Ecto neural progenitor cell (in vitro differentiated cells): Measurements from ENCODE around the gene LPIN3.
A peak's percentile ranks its signal among the peaks of the same experiment; 100 is the strongest.

Experiments used
- DNase-seq: peaks from one replicate; pipeline ENCODE4 v3.0.0-alpha.2; 2018; ENCODE audit warnings: low spot score

The LPIN3 gene

GRCh38 chr20:41366546-41367392, 26.1 kb downstream of the LPIN3 start, which contains the start of gene EMILIN3:
Gene EMILIN3, minus strand, starts transcription at chr20:41366818. Its CDS starts 184 bp downstream, at chr20:41366634.
- DNase-seq, result peak; percentile 81

- no peak for DNase-seq
Measured at GRCh38 chr20:41367393-41367695, 26.7 kb downstream of the LPIN3 start.

DNA sequence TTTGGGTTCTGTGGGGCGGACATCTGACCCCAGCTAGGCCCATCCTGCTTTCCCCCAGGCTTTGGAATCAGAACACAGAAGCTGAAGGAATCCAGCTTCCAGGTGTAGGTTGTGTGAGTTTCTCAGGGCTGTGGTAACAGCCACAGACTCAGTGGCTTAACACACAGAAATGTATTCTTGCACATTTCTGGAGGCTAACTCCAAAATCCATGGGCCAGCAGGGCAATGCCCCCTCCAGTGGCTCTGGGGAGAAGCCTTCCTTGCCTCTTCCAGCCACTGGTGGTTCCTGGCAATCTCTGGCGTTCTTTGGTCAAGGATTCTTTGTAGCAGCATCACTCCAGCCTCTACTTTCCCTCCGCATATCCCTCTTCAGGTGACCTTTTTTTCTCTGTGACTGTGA, 27.3 kb downstream of the LPIN3 start:
- no peak for DNase-seq

GRCh38 chr20:41369673-41370072, 29.1 kb downstream of the LPIN3 start:
- DNase-seq, result no peak

DNA sequence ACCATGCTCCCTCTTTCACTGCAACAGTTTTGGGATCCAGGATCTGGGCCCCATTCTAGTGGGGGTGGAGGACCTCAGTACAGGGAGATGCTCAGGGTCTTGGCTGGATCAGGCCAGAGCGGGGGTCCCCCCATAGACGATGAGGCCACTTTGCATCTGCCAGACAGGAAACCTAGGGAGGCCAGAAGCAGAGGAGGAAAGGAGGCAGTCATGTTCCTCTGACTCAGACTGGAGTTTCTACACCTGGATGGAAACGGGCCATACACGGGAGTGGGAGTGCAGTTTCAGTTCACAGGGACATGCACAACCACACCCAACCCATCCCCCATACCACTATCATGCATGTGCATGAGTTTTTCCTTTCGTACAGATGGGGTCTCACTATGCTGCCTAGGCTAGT, 29.6 kb downstream of the LPIN3 start:
- DNase-seq, result no peak

GRCh38 chr20:41371371-41371770, 30.8 kb downstream of the LPIN3 start:
- no peak for DNase-seq

- no peak for DNase-seq
Measured at GRCh38 chr20:41373251-41373783, 32.7 kb downstream of the LPIN3 start.

DNA sequence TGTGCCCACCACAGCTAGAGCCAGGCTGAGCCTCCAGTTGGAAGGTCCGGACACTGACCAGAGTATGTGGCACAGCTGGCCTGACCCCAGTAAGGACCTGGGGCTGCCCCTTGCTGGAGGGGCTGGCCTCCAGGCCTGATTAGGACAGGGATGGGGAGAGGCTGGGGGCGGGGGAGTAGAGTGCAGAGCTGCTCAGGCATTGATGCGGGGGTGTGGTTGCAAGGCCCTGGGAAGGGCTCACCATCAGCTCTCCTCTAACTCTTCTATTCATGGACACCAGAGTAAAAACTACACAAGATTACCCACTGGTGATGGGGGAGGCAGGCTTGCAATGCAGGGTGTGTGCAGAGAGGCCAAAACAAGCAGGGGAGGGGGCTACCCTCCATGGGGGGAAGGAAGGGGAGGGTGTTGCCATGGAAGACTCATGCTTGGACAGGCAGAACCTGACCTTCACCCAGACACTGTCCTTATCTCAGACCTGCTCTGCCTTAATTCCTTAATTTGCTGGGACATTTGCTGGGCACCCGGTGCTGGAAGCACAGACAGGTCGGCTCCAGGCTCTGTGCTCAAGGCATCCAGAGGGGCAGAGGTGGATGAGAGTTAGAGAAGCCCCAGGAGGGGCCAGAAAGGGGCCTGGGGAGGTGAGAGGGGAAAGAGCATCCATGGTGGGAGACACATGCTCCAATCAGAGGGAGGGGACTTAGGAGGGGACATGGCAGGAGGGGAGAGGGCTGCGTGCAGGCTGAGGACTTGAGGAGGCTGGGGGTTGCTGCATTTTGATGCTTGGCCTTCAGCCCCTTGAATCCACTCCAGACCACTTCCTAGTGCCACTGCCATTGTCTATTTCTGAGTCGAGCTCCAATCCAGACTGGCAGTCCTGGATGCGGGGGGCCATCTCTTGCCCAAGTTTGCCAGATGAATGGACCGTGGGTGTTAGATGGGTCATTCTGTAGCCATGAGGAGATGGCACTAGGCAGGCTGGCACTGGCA, 33.6 kb downstream of the LPIN3 start:
- DNase-seq, result peak; percentile 40

DNA sequence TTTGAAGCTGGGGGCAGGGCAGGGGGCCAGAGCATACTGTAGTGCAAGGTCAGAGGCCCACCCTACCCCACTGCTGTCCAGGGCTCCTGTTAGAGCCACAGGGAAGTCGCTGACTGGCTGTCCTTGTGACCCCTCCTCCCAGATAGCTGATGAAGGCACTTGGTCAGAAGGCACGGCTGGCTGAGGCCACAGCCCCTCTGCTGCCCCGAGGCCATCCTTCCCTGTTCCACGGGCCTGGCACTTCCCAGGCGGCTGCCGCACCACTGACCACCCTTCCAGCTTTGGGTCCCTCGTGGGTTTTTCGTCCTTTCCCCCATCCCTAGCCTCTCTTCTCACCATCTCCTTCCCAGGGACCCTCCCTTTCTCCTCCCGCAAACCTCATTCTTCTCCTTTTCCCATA, 35.2 kb downstream of the LPIN3 start:
- peak; percentile 41 for DNase-seq

DNA sequence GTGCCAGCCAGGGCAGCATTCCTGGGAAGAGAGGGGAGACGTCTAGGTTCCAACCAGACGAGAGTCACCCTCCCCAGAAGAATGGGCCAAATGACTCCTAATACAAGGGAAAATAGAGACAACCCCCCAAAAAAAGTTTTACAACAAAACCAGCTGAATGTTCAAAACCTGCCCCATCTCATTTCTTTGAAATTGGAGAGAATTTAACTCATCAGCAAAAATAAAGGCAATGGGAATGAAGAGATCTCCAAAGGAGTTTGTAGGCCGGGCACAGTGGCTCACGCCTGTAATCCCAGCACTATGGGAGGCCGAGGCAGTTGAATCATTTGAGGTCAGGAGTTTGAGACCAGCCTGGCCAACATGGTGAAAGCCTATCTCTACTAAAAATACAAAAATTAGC, 35.7 kb downstream of the LPIN3 start:
- DNase-seq, result no peak

DNA sequence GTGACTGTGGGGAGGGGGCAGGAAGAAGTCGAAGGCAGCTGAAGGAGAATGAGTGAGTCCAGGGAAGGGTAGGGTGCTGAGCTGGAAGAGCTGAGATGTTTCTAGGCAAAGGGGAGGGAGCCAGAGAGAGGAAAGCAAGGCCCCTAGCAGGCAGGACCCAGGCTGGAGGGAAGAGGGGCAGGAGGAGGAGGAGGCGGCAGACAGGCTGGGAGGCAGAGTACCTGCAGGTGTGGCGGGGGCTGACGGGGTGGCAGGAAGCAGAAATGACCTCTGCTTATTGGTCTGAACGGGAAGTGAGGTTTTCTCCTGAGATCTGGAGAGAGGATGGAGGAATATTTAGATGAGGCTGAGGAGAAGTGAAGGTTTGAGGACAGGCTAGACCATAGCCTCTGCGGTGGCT, 36.7 kb downstream of the LPIN3 start:
- no peak for DNase-seq

DNA sequence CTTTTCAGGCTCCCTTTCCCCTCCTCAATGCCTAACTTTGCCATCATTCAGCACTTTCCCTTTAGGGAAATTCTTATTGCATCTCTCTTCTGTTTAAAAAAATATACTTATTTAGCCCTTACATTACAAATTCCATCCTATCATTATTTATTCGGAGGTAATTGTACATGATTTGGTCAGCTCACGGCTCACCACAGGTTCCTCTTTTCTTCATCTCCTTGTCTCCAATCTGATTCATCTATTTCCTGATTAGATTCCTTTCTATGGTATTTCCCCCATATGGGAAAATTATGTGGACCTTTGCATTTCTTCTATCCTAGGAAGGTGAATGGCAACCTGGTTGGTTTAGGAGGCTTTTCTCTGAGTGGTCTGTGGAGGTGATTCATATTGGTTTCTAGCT, 38.9 kb downstream of the LPIN3 start:
- no peak for DNase-seq

DNA sequence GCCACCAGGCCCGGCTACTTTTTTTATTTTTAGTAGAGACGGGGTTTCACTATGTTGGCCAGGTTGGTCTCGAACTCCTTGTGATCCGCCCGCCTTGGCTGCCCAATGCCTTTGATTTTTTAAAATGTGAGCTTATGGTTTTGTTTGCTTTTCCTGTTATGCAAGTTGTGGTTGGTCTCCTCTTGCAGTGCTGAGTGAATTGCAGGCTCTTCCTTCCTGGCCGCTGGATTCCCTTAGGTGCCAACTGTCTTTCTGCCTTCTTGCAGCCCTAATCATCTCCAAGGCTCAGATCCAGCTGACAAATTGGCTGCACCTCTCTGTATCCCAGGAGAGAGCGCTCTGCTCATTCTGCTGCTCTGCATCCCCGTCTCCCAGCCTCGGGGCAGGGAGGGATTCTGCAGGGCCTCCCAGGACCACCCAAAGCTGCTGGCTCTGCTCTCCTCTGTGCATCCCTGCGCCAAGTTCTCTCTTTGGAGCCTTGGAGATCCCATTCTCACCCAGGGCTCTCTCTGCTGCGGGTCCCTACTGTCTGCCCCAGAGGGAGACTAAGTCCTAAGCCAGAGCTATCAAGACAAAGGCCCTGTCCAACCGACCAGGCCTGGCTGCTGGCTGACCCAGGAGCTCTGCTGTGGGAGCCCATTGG, 40.1 kb downstream of the LPIN3 start:
- no peak for DNase-seq

DNA sequence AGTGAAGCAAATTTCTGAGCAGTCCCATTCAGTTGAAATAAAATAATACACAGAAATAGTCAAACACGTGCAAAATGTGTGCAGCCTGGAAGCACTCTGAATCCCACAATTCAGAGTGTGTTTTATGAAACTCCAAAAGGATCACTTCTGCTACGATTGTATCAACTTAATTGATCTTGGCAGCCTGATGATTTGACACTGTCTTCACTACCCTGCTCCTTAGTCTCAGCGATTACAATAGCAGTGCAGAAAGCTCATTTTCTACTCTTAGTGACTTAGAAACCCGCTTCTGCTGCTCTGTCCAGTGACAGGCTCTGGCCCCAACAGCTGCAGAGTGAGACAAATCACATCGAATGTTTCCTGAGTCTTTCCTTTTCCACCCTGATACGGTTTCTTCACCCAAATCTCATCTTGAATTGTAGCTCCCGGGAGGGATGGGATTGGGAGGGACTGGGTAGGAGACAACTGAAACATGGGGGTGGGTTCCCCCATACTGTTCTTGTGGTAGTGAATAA, 42.2 kb downstream of the LPIN3 start:
- DNase-seq, result no peak

DNA sequence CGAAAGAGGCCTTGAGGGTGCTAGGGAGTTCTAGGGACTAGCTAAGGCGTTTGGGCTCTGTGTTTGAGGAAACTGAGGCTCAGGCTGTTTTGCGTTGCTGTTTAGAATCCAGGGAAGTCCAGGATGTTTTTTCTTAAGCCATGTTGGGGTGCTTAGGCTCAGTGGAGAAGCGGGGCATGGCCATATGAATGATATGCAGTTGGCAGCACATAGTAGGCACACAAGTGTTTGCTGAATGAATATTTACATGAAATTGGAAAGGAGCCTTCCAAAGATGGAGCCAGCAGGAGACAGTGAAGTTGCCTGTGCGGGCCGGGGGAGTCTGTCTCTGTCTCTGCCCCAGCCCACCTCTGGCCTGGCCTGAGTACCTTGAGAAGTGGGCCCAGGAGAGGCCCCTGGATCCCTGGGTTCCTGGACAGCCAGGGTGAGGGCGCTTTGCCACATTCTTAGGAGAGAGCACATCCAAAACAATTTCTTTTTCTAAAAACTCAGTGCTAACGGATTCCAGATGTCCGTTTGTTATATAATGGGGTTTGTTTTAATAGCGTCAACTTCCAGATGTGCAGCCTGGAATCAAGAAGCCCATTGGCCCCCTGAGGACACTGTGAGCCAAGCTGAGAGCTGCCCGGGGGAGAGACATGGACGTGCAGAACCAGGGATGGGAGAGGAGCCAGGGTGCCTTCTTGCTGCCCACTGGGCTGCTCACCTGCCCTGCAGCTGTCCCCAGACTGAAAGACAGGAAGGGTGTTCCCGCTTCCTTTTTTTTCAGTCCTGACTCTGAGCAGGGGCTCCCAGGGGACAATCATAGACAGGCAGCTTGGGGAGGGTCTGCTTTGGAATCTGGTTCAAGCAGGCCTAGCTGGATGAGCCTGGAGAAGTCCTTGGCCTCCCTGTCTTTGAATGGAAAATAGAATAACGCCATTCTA, 46.1 kb downstream of the LPIN3 start:
- DNase-seq, result no peak

DNA sequence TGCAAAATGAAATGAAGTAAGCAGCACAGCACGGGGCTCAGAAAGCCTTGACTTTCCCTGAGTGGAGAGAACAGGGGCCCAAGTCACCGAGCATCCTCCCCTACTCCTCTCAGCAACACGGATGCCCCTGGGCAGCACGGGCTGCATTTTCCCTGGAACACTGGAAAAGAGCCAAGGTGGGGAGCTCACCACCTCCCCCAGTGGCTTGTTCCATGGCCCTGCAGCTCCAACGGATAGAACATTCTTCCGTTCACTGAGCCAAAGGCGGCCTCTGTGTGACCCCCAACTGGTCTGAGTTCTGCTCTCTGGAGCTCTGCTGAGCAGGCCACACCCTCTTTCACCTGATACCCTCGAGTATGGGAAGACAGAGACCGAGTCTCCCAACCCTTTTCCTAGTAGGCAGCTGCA, 46.8 kb downstream of the LPIN3 start:
- DNase-seq, result no peak

- no peak for DNase-seq
Measured at GRCh38 chr20:41390889-41391288, 50.3 kb downstream of the LPIN3 start.

DNA sequence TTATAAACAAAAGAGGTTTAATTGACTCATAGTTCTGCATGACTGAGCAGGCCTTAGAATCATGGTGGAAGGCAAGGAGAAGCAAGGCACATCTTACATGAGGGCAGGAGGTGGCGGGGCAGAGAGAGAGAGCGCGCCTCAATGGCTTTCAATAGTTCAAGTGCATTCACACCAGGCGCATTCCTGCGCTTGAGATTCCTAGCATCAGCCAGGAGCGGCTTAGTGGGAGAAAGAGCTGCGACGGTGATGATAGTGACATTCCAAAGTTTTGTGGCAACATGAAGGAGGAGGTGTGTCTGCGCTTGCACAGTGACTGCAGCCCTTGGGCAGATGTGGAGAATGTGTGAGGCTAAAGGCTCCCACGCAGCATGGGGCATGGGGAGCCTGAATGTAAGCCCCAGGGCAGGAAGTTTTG, 51.0 kb downstream of the LPIN3 start:
- DNase-seq, result no peak

- no peak for DNase-seq
Measured at GRCh38 chr20:41392295-41392694, 51.7 kb downstream of the LPIN3 start.

DNA sequence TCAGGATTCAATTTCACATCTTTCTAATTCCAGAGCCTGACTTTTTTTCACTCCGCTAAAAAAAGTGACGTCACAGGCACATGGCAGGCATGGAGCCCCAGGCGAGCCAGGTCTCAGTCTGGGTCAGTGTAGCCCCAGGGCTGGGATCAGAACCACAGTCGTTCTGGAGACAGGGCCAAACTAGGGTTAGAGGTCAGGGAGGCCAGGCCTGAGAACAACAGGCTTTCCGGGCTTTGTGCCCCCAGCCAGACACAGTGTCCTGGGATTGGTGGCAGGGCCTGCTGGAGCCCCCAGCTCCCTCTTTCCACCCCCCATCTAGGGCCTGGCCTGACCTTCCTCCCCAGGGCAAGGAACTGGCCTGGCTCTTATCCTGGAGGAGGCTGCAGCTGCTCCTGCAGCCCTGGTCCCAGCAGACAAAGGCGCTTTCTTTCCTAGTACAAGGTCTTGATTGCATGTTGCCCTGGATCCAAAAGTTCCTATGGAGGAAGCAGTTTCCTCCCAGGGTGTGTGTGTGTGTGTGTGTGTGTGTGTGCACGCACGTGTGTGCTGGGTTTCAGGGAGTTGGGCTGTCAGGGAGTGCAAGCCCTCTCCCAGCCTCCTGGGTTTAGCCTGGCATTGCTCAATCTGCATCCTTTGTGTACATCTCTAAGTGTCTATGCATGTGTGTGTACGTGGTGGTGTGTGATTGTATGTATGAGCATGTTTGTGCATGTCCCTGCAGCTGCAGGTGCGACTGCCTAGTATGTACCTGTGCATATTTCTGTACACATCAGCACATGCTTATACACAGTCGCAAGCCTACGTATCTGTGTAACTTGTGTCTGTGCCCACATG, 52.5 kb downstream of the LPIN3 start:
- peak; percentile 73 for DNase-seq
